Measurements from ENCODE around the gene ABLIM2. TPM values are rescaled to one million over a fixed set of nuclear protein-coding genes. Genes with fewer than 3 reads are reported as not detected.

The ABLIM2 gene
- total RNA-seq, 1 donor from 2014 or later = 0.36 TPM

- H3K4me3 Mint-ChIP-seq = no peak overlapping the region
- no peak for DNase-seq (ENCODE audit: low spot score)
- H3K27ac Mint-ChIP-seq = no peak overlapping the region
- H3K36me3 Mint-ChIP-seq (ENCODE audit: low read depth) = no peaks in the 10 kb centered on the region
- no peaks in the 10 kb centered on the region for H3K4me1 Mint-ChIP-seq (ENCODE audit: low read depth)
- intact Hi-C loops (cut with micrococcal nuclease) = no loop called here
- H3K27me3 Mint-ChIP-seq (ENCODE audit: insufficient read depth) = no peaks in the 10 kb centered on the region
- H3K9me3 Mint-ChIP-seq = no peaks in the 10 kb centered on the region
Measured at GRCh38 chr4:8000721-8001491, 157.7 kb downstream of the ABLIM2 start.

DNA sequence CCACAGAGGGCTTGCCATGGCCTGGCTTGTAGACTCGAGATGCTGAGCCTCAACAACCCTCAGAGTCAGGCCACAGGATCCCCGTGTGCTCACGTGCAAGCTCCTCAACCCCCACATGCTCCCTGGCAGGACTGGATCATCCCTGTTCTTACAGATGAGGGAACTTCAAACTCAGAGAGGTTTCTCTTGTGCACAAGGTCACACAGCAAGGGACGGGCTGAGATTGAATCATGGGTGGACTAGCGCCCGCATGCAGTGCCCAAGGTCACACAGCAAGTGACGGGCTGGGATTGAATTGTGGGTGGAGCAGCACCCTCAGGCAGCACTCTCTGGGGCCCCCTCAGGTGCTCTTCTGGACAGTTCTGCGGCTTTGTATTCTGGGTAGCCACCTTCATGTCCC is 158.4 kb downstream of the ABLIM2 start:
- intact Hi-C loops (cut with micrococcal nuclease) = no loop called here
- Mint-ChIP-seq H3K4me1 (ENCODE audit: low read depth) (no peaks in the 10 kb centered on the region), H3K27me3 (ENCODE audit: insufficient read depth) (no peaks in the 10 kb centered on the region), H3K36me3 (ENCODE audit: low read depth) (no peaks in the 10 kb centered on the region), H3K4me3 (no peak overlapping the region), H3K9me3 (no peaks in the 10 kb centered on the region), H3K27ac (no peak overlapping the region)
- no peak for DNase-seq (ENCODE audit: low spot score)

DNA sequence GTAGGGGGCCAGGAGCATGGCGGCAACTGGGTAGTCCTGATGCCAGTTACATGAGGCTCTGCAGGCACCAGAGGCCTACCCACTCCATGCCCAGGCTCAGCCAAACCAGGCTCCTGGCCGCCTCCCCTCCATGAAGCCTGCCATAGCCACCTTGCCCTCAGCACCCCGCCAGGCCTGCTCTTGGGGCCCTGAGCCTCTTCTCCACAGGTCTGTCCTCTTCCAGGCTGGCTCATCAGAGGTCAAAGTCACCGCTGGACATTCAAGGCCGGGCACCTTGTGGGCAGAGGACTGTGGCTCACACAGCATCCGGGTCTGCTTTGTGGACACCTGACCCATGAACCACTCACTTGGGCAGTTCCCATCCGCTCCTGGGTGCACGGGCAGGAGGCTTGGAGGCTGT is 158.9 kb downstream of the ABLIM2 start:
- Mint-ChIP-seq H3K9me3 (no peaks in the 10 kb centered on the region), H3K27ac (no peak overlapping the region), H3K4me3 (no peak overlapping the region), H3K4me1 (ENCODE audit: low read depth) (no peaks in the 10 kb centered on the region), H3K36me3 (ENCODE audit: low read depth) (no peaks in the 10 kb centered on the region), H3K27me3 (ENCODE audit: insufficient read depth) (no peaks in the 10 kb centered on the region)
- no peak for DNase-seq (ENCODE audit: low spot score)
- intact Hi-C loops (cut with micrococcal nuclease) = no loop called here

DNA sequence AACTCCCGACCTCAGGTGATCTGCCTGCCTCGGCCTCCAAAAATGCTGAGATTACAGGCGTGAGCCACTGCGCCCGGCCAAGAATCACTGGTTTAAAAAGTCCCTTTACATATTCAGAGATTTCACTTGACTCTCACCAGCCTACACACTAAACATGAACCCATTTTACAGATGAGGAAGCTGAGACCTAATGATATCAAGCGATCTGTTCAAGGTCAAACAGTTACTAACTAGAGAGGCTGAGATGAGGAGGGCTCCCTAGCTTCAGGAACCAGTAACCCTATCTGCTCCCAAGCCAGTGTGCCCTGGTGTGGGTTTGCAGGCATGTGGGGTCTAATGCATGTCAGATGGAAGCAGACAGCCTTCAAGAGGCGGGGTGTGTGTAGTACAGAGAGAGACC is 159.3 kb downstream of the ABLIM2 start:
- no peak for DNase-seq (ENCODE audit: low spot score)
- intact Hi-C loops (cut with micrococcal nuclease) = no loop called here
- Mint-ChIP-seq H3K27ac (no peak overlapping the region), H3K9me3 (no peaks in the 10 kb centered on the region), H3K4me1 (ENCODE audit: low read depth) (no peaks in the 10 kb centered on the region), H3K36me3 (ENCODE audit: low read depth) (no peaks in the 10 kb centered on the region), H3K27me3 (ENCODE audit: insufficient read depth) (no peaks in the 10 kb centered on the region), H3K4me3 (no peak overlapping the region)

GRCh38 chr4:7998447-7998846 is 160.2 kb downstream of the ABLIM2 start:
- Mint-ChIP-seq H3K27me3 (ENCODE audit: insufficient read depth) (no peaks in the 10 kb centered on the region), H3K36me3 (ENCODE audit: low read depth) (no peaks in the 10 kb centered on the region), H3K9me3 (no peaks in the 10 kb centered on the region), H3K4me3 (no peak overlapping the region), H3K4me1 (ENCODE audit: low read depth) (no peaks in the 10 kb centered on the region), H3K27ac (no peak overlapping the region)
- no peak for DNase-seq (ENCODE audit: low spot score)
- intact Hi-C loops (cut with micrococcal nuclease) = no loop called here

- Mint-ChIP-seq H3K36me3 (ENCODE audit: low read depth) (no peaks in the 10 kb centered on the region), H3K4me1 (ENCODE audit: low read depth) (no peaks in the 10 kb centered on the region), H3K4me3 (no peak overlapping the region), H3K27ac (no peak overlapping the region), H3K27me3 (ENCODE audit: insufficient read depth) (no peaks in the 10 kb centered on the region), H3K9me3 (no peaks in the 10 kb centered on the region)
- intact Hi-C loops (cut with micrococcal nuclease) = no loop called here
- DNase-seq (ENCODE audit: low spot score) = no peak
Measured at GRCh38 chr4:7995866-7996265, 162.7 kb downstream of the ABLIM2 start.

DNA sequence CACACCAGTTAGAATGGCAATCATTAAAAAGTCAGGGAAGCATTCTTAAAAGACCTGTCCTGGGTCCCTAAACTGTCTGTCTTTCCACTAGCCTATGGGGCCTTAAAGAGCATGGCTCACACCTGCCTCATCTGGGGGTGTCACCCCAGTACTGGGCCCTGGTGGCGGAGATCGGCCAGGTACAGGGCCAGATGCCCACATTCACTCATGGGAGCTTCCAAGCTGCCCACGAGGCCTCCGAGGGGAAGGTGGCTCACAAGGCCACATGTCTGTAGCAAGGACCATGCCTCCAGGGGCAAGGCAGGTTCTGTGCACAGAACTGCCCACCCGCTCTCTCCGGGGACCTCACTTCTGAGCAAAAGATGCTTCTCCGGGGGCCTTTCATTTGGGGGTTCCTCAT is 163.5 kb downstream of the ABLIM2 start:
- H3K27ac Mint-ChIP-seq = no peak overlapping the region
- H3K4me1 Mint-ChIP-seq (ENCODE audit: low read depth) = no peaks in the 10 kb centered on the region

GRCh38 chr4:7993671-7994070 is 164.9 kb downstream of the ABLIM2 start:
- no peak overlapping the region for H3K27ac Mint-ChIP-seq
- DNase-seq (ENCODE audit: low spot score) = no peak
- H3K4me3 Mint-ChIP-seq = no peak overlapping the region
- no peaks in the 10 kb centered on the region for H3K9me3 Mint-ChIP-seq
- no peaks in the 10 kb centered on the region for H3K4me1 Mint-ChIP-seq (ENCODE audit: low read depth)
- H3K36me3 Mint-ChIP-seq (ENCODE audit: low read depth) = no peaks in the 10 kb centered on the region
- no peaks in the 10 kb centered on the region for H3K27me3 Mint-ChIP-seq (ENCODE audit: insufficient read depth)
- intact Hi-C loops (cut with micrococcal nuclease) = no loop called here

More for the DNA sequence above, 163.5 kb downstream of the ABLIM2 start:
- Mint-ChIP-seq H3K4me3 (no peak overlapping the region), H3K9me3 (no peaks in the 10 kb centered on the region), H3K36me3 (ENCODE audit: low read depth) (no peaks in the 10 kb centered on the region), H3K27me3 (ENCODE audit: insufficient read depth) (no peaks in the 10 kb centered on the region)
- no peak for DNase-seq (ENCODE audit: low spot score)
- intact Hi-C loops (cut with micrococcal nuclease) = no loop called here

DNA sequence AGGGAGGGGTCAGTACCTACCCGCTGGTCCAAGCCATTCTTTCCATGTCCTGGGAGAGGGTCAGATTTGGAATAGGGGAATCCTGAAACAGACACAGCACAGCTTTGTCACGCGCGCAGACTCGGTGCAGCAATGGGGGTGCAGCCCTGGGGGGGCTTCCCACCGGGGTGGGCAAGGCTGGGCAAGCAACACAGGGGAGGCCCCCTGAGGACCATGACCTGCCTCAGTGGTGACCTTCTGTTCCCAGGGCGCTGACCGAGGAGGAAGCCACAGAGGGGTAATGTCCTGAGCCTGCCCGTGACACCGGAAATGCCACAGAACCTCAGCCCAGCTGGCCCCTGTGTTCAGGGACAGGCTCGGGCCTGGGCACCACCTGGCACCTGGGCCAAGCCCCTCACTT is 165.8 kb downstream of the ABLIM2 start:
- H3K27me3 Mint-ChIP-seq (ENCODE audit: insufficient read depth) = no peaks in the 10 kb centered on the region
- no peak overlapping the region for H3K4me3 Mint-ChIP-seq
- no peaks in the 10 kb centered on the region for H3K4me1 Mint-ChIP-seq (ENCODE audit: low read depth)
- H3K9me3 Mint-ChIP-seq = no peaks in the 10 kb centered on the region
- DNase-seq (ENCODE audit: low spot score) = no peak
- H3K27ac Mint-ChIP-seq = no peak overlapping the region
- intact Hi-C loops (cut with micrococcal nuclease) = no loop called here
- H3K36me3 Mint-ChIP-seq (ENCODE audit: low read depth) = no peaks in the 10 kb centered on the region

- H3K4me3 Mint-ChIP-seq = no peak overlapping the region
- no peak overlapping the region for H3K27ac Mint-ChIP-seq
- peaks cover 3% of the 10 kb centered on the region for H3K4me1 Mint-ChIP-seq (ENCODE audit: low read depth)
- H3K36me3 Mint-ChIP-seq (ENCODE audit: low read depth) = no peaks in the 10 kb centered on the region
- no peak for DNase-seq (ENCODE audit: low spot score)
- no peaks in the 10 kb centered on the region for H3K9me3 Mint-ChIP-seq
- H3K27me3 Mint-ChIP-seq (ENCODE audit: insufficient read depth) = peaks cover 2% of the 10 kb centered on the region
- intact Hi-C loops (cut with micrococcal nuclease) = no loop called here
Measured at GRCh38 chr4:7990807-7991459, 167.7 kb downstream of the ABLIM2 start.

- no peak overlapping the region for H3K4me3 Mint-ChIP-seq
- intact Hi-C loops (cut with micrococcal nuclease) = loop anchor here (5.0 kb wide), 1 partner anchor 797 kb away; the partner anchor contains the start of gene SORCS2
- H3K27me3 Mint-ChIP-seq (ENCODE audit: insufficient read depth) = peaks cover 3% of the 10 kb centered on the region
- H3K9me3 Mint-ChIP-seq = no peaks in the 10 kb centered on the region
- no peak overlapping the region for H3K27ac Mint-ChIP-seq
- no peaks in the 10 kb centered on the region for H3K36me3 Mint-ChIP-seq (ENCODE audit: low read depth)
- peaks cover 6% of the 10 kb centered on the region for H3K4me1 Mint-ChIP-seq (ENCODE audit: low read depth)
- no peak for DNase-seq (ENCODE audit: low spot score)
Measured at GRCh38 chr4:7989654-7990053, 169.0 kb downstream of the ABLIM2 start.

GRCh38 chr4:7988437-7988836 is 170.2 kb downstream of the ABLIM2 start:
- Mint-ChIP-seq H3K4me1 (ENCODE audit: low read depth) (peaks cover 6% of the 10 kb centered on the region), H3K27me3 (ENCODE audit: insufficient read depth) (peaks cover 3% of the 10 kb centered on the region), H3K36me3 (ENCODE audit: low read depth) (no peaks in the 10 kb centered on the region), H3K4me3 (no peak overlapping the region), H3K27ac (no peak overlapping the region), H3K9me3 (no peaks in the 10 kb centered on the region)
- intact Hi-C loops (cut with micrococcal nuclease) = loop anchor here (5.0 kb wide), 1 partner anchor 796 kb away; the partner anchor contains the start of gene SORCS2
- DNase-seq (ENCODE audit: low spot score) = no peak

GRCh38 chr4:7987148-7987989 is 171.2 kb downstream of the ABLIM2 start:
- intact Hi-C loops (cut with micrococcal nuclease) = loop anchor here (1.0 to 5.0 kb wide), 8 partner anchors 49 to 795 kb away; partner anchors contain the start of genes AFAP1 and SORCS2
- peak; percentile 64 for DNase-seq (ENCODE audit: low spot score)
- no peaks in the 10 kb centered on the region for H3K9me3 Mint-ChIP-seq
- no peaks in the 10 kb centered on the region for H3K36me3 Mint-ChIP-seq (ENCODE audit: low read depth)
- H3K27me3 Mint-ChIP-seq (ENCODE audit: insufficient read depth) = peaks cover 6% of the 10 kb centered on the region
- no peak overlapping the region for H3K27ac Mint-ChIP-seq
- H3K4me1 Mint-ChIP-seq (ENCODE audit: low read depth) = peaks cover 6% of the 10 kb centered on the region
- no peak overlapping the region for H3K4me3 Mint-ChIP-seq

Measured in activated T-helper 1 cell treated with anti-CD3 and anti-CD28 coated beads, Interleukin-12 subunit alpha, Interleukin-12 subunit beta, Interleukin-2, Interleukin-4 antibody, amounts not matched to agents 30 ng/mL and 10 ng/mL and 1 ng/mL, durations not matched to agents 14 hours and 24 hours and 36 hours (primary cell).